Karpas-422 (cell line): Measurements from ENCODE around the gene RAI14. TPM values are rescaled to one million over a fixed set of nuclear protein-coding genes. Genes with fewer than 3 reads are reported as not detected.

Experiments
- DNase-seq: peaks from one replicate; pipeline ENCODE4 v3.0.0-alpha.2; 2015
- H2AFZ ChIP-seq: fragments of 200-600 bp; sonication (generic); 2 replicates; pipeline ENCODE4 v1.6.1; 2014; ENCODE audit warnings: antibody characterized with exemption, low read length, mixed read lengths
- H3K27ac ChIP-seq: fragments of 200-600 bp; sonication (generic); 2 replicates; pipeline ENCODE4 v1.5.1; 2014; ENCODE audit warnings: mild to moderate bottlenecking, low read length, moderate library complexity
- H3K27me3 ChIP-seq: fragments of 200-600 bp; sonication (generic); 2 replicates; pipeline ENCODE4 v1.6.1; 2014; ENCODE audit warnings: low read length, mixed read lengths
- H3K36me3 ChIP-seq: fragments of 200-600 bp; sonication (generic); 2 replicates; pipeline ENCODE4 v1.6.1; 2014; ENCODE audit warnings: low read length, mixed read lengths; ENCODE audit not compliant: insufficient read depth
- H3K4me1 ChIP-seq: fragments of 200-600 bp; sonication (generic); 2 replicates; pipeline ENCODE4 v1.6.1; 2014; ENCODE audit warnings: mild to moderate bottlenecking, low read length, mixed read lengths
- H3K4me2 ChIP-seq: fragments of 200-600 bp; sonication (generic); 2 replicates; pipeline ENCODE4 v1.6.1; 2014; ENCODE audit warnings: low read length, low read depth, mild to moderate bottlenecking; ENCODE audit not compliant: poor library complexity, severe bottlenecking
- H3K4me3 ChIP-seq: fragments of 200-600 bp; sonication (generic); 2 replicates; pipeline ENCODE4 v1.5.1; 2014; ENCODE audit warnings: mild to moderate bottlenecking, antibody characterized with exemption, low read length, mixed read lengths
- H3K79me2 ChIP-seq: fragments of 200-600 bp; sonication (generic); 2 replicates; pipeline ENCODE4 v1.6.1; 2014; ENCODE audit warnings: mild to moderate bottlenecking, low read length, mixed read lengths
- H3K9ac ChIP-seq: fragments of 200-600 bp; sonication (generic); 2 replicates; pipeline ENCODE4 v1.6.0; 2014; ENCODE audit warnings: low read length
- H3K9me2 ChIP-seq: fragments of 200-600 bp; sonication (generic), shearing (Covaris generic); replicated peaks from 2 replicates; pipeline ENCODE4 v1.6.0; 2014; ENCODE audit warnings: mild to moderate bottlenecking, low read length, moderate library complexity; ENCODE audit not compliant: insufficient read depth
- H3K9me3 ChIP-seq: fragments of 300-700, 200-600 bp; sonication (generic); 2 replicates; pipeline ENCODE4 v1.6.1; 2014; ENCODE audit warnings: low read length, mixed read lengths
- H4K20me1 ChIP-seq: fragments of 200-600 bp; sonication (generic); 2 replicates; pipeline ENCODE4 v1.6.1; 2014; ENCODE audit warnings: mild to moderate bottlenecking, antibody characterized with exemption, low read length, low read depth; ENCODE audit not compliant: insufficient read depth
- total RNA-seq: library from RNA; depleted of rRNA; stranded (reverse); fragments of >200 nt; shearing (Covaris generic); gene quantifications from 2 replicates; pipeline ENCODE4 v1.2.3, GENCODE V29; 2014; ENCODE audit warnings: low replicate concordance

The RAI14 gene
- total RNA-seq, 1 experiment from 2014 or later, result not detected

DNA sequence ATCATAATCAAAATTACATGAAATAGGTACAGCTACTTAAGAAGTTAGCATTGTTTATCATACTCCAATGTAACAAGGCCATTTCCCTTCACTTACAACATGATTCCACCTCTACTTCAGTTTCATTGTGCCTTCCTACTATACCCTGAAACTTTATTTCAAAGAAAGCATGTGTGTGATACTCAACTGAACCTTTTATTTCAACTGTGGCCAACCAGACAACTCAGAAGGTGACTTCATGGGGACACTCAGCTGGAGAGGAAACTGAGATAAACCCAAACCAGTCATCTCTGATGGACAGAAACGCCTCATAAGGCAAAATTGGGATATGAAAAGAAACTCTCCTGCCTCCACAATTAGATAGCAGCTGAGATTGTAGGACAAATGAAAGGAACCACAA lies 177.0 kb downstream of the RAI14 start:
- no peak for DNase-seq
- H3K9me3 ChIP-seq, result no peaks in the 10 kb centered on the region
- H3K9ac ChIP-seq, result no peak overlapping the region
- H3K79me2 ChIP-seq, result no peaks in the 10 kb centered on the region
- no peak overlapping the region for H3K4me3 ChIP-seq
- no peak overlapping the region for H2AFZ ChIP-seq
- no peaks in the 10 kb centered on the region for H3K27me3 ChIP-seq
- no peaks in the 10 kb centered on the region for H3K4me1 ChIP-seq
- no peak overlapping the region for H3K4me2 ChIP-seq
- no peaks in the 10 kb centered on the region for H3K36me3 ChIP-seq
- H4K20me1 ChIP-seq, result no peaks in the 10 kb centered on the region
- H3K9me2 ChIP-seq, result no peaks in the 10 kb centered on the region
- H3K27ac ChIP-seq, result no peak overlapping the region

DNA sequence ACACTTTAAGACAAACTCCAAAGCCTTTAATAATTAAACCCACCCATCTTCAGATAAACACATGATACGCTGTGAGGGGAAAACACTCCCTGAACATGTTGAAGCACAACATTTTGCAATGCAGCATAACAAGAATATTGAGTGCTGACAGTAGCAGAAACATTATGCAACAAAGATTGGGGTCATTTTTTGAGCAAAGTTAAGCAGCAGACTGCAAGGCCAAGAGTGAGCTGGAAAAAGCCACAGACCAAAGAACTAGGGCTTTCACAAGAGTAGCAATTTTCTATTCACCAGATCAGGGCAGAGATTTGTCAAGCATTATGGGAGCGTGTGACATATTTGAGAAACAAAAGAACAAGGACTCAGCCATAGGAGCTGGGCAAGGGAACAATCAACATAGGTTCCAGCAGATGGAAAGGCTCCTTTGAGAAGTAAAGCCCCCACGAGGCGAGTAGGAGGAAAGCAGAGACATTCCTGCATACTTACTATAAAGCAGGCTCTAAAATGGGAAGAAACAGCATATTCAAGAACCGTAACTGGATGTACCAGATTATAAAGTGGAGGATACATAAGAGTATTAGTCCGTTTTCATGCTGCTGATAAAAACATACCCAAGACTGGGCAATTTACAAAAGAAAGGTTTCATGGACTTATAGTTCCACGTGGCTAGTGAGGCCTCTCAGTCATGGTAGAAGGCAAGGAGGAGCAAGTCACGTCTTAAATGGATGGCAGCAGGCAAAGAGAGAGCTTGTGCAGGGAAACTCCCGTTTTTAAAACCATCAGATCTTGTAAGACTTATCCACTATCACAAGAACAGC lies 178.1 kb downstream of the RAI14 start:
- Histone ChIP-seq H3K4me2 (no peak overlapping the region), H3K27ac (no peak overlapping the region), H3K9me2 (no peaks in the 10 kb centered on the region), H3K9ac (no peak overlapping the region), H2AFZ (no peak overlapping the region), H4K20me1 (no peaks in the 10 kb centered on the region), H3K27me3 (no peaks in the 10 kb centered on the region), H3K9me3 (no peaks in the 10 kb centered on the region), H3K36me3 (no peaks in the 10 kb centered on the region), H3K4me3 (no peak overlapping the region), H3K79me2 (no peaks in the 10 kb centered on the region), H3K4me1 (no peaks in the 10 kb centered on the region)
- no peak for DNase-seq

DNA sequence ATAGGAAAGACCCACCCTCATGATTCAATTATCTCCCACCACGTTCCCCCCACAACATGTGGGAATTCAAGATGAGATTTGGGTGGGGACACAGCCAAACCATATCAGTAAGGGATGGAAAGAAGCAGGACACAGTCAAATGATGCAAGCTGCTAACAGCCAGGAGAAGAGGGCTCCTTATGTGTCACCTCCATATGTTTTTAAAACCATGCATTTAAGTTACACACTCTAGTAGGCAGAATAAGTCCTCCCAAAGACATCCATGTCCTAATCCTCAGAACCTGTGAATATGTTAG lies 178.6 kb downstream of the RAI14 start:
- Histone ChIP-seq H3K9me3 (no peaks in the 10 kb centered on the region), H3K9me2 (no peaks in the 10 kb centered on the region), H2AFZ (no peak overlapping the region), H3K79me2 (no peaks in the 10 kb centered on the region), H3K36me3 (no peaks in the 10 kb centered on the region), H3K4me3 (no peak overlapping the region), H3K27ac (no peak overlapping the region), H3K27me3 (no peaks in the 10 kb centered on the region), H4K20me1 (no peaks in the 10 kb centered on the region), H3K9ac (no peak overlapping the region), H3K4me2 (no peak overlapping the region), H3K4me1 (no peaks in the 10 kb centered on the region)
- no peak for DNase-seq

DNA sequence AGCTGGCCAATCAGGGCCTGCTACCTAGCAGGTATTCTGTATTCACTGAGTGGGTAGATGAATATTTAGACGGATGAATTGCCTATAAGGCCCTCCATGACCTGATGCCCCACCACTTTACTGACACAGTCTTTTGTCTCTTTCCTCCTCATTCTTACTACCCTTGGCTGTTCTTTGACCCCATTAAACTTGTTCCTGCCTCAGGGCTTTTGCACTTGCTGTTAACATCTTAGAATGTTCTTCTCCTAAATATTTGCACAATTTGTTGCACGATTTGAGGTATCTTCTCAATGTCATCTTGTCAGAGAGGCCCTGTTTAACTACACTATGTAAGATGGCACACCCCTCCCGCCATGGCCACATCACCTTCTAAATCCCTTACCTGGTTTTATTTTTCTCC lies 179.5 kb downstream of the RAI14 start:
- Histone ChIP-seq H3K4me1 (no peaks in the 10 kb centered on the region), H3K36me3 (no peaks in the 10 kb centered on the region), H3K4me2 (no peak overlapping the region), H3K27ac (no peak overlapping the region), H3K9me3 (no peaks in the 10 kb centered on the region), H4K20me1 (no peaks in the 10 kb centered on the region), H3K9me2 (no peaks in the 10 kb centered on the region), H3K9ac (no peak overlapping the region), H2AFZ (no peak overlapping the region), H3K27me3 (no peaks in the 10 kb centered on the region), H3K4me3 (no peak overlapping the region), H3K79me2 (no peaks in the 10 kb centered on the region)
- no peak for DNase-seq

DNA sequence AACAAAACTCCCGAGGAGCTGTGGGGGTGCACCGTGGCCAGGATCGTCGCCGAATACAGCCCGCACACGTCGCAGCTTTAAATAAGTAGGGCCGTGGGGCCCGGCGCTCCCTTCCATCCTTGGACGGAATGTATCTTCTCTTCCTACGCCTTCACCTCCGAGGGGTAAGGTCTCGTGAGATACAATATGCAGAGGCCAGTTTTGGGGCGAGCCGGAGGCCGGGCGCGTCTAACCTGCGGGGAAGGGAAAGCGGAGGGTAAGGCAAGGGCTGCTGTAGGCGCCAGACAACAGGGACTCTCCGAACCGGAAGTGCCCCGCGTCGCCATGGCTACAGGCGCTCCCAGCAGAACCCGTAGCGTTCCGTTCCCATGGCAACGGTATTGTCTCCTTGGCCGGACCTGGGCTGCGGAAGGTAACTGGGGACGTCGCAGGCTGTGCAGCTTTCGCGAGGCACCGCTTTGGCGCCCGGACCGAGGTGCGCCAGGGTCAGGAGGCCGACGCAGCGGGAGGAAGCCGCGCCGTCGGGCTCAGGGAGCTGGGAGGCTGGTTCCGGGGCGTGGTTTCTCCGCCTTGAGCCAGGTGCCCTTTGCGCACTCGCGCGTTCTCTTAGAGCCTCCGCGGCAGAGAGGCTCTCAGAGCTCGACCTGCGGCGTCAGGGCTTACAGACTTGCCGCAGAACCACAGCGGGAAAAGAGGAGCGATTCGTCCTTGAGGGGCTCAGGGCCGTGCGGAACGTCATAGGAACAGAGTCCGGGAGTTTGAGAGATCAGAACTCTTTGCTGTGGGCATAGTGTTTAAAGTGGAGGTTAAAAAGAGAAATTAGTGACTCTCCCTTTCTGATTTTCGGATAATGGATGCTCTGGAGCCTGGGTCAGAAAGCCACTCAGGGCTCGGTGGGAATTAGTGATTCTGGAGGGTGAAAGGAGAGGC lies 182.9 kb downstream of the RAI14 start, which contains the start of gene TTC23L:
Gene TTC23L, plus strand, starts transcription at position 380 of the 930 bp plus-strand sequence. CDS start 1,508 bp downstream, outside the sequence.
- Histone ChIP-seq H3K27me3 (no peaks in the 10 kb centered on the region), H4K20me1 (no peaks in the 10 kb centered on the region), H3K9me2 (no peaks in the 10 kb centered on the region), H3K4me3 (no peak within 1 kb of the TSS), H2AFZ (peak within 1 kb of the TSS; percentile 36; the same call in 1 of the 2 replicates), H3K79me2 (no peaks in the 10 kb centered on the region), H3K36me3 (no peaks in the 10 kb centered on the region), H3K9ac (no peak within 1 kb of the TSS), H3K27ac (no peak within 1 kb of the TSS), H3K9me3 (no peaks in the 10 kb centered on the region), H3K4me1 (no peaks in the 10 kb centered on the region), H3K4me2 (peak within 1 kb of the TSS; percentile 15)
- DNase-seq, result no peak

DNA sequence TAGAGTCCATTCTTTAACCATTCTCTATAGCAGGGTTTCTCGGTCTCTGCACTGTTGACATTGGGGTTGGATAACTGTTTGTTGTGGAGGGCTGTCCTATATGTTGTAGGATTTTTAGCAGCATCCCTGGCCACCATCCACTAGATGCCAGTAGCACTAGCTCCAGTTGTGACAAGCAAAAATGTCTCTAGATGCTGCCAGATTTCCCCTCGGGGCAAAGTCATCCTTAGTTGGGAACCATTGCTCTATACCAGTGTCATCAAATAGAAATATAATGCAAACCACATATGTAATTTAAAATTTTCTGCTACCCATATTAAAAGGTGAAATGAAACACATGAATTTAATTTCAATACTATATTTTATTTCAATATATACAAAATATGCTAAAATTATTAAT lies 185.7 kb downstream of the RAI14 start:
- DNase-seq, result no peak
- Histone ChIP-seq H3K4me1 (no peaks in the 10 kb centered on the region), H3K9me3 (no peaks in the 10 kb centered on the region), H3K4me3 (no peak overlapping the region), H3K79me2 (no peaks in the 10 kb centered on the region), H2AFZ (no peak overlapping the region), H3K4me2 (no peak overlapping the region), H3K9ac (no peak overlapping the region), H3K36me3 (no peaks in the 10 kb centered on the region), H3K9me2 (no peaks in the 10 kb centered on the region), H4K20me1 (no peaks in the 10 kb centered on the region), H3K27me3 (no peaks in the 10 kb centered on the region), H3K27ac (no peak overlapping the region)

DNA sequence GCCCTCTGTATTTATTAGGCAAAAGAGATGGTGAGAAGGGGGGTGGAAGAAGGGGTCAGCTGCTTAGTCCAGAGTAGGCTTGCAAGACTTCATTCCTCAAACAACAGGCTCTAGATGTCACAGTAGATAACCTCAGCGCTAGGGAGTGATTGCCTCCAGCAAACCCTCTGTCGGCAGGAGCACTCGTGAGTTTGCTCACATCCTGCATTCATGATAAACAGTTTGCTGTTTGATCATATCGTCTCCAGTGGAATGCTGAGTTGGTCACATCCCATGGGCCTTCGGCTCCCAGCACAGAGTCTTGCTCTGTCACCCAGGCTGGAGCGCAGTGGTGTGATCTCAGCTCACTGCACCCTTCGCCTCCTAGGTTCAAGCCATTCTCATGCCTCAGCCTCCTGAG lies 186.4 kb downstream of the RAI14 start:
- H3K9ac ChIP-seq, result no peak overlapping the region
- no peaks in the 10 kb centered on the region for H3K9me3 ChIP-seq
- H3K4me1 ChIP-seq, result no peaks in the 10 kb centered on the region
- no peaks in the 10 kb centered on the region for H3K36me3 ChIP-seq
- no peaks in the 10 kb centered on the region for H3K27me3 ChIP-seq
- H3K9me2 ChIP-seq, result no peaks in the 10 kb centered on the region
- no peak overlapping the region for H3K4me2 ChIP-seq
- H3K27ac ChIP-seq, result no peak overlapping the region
- H3K4me3 ChIP-seq, result no peak overlapping the region
- no peak overlapping the region for H2AFZ ChIP-seq
- H3K79me2 ChIP-seq, result no peaks in the 10 kb centered on the region
- DNase-seq, result no peak
- H4K20me1 ChIP-seq, result no peaks in the 10 kb centered on the region

DNA sequence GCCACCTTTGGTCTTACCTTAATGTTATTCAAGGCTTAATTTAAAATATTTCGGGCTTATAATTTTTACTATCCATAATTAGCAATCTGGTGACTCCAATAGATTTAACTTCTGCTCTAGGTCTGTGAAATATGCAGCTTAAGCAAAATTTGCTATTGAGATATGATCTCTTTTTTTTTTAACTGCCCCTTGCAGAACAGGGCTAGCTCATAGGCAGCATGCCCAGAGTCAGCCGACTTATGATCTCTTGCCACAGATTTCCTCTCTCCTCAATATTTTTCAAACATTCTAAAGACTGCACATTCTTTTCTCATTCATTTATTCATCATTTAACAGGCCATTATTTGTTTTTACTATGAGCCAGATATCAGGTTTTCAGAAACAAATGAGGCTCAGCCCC lies 187.4 kb downstream of the RAI14 start:
- Histone ChIP-seq H3K79me2 (no peaks in the 10 kb centered on the region), H3K36me3 (no peaks in the 10 kb centered on the region), H3K9me3 (no peaks in the 10 kb centered on the region), H2AFZ (no peak overlapping the region), H3K9ac (no peak overlapping the region), H3K9me2 (no peaks in the 10 kb centered on the region), H3K27ac (no peak overlapping the region), H3K4me3 (no peak overlapping the region), H3K4me2 (no peak overlapping the region), H3K4me1 (no peaks in the 10 kb centered on the region), H3K27me3 (no peaks in the 10 kb centered on the region), H4K20me1 (no peaks in the 10 kb centered on the region)
- no peak for DNase-seq
